HG03521 (cell line): Measurements from ENCODE around the gene KAZN.

Experiments
- ATAC-seq: cut with Tn5 transposase; IDR thresholded peaks from one replicate; pipeline ENCODE4 v1.9.1; 2021; ENCODE audit warnings: mild to moderate bottlenecking, moderate library complexity; ENCODE audit not compliant: unreplicated experiment

Gene KAZN

DNA sequence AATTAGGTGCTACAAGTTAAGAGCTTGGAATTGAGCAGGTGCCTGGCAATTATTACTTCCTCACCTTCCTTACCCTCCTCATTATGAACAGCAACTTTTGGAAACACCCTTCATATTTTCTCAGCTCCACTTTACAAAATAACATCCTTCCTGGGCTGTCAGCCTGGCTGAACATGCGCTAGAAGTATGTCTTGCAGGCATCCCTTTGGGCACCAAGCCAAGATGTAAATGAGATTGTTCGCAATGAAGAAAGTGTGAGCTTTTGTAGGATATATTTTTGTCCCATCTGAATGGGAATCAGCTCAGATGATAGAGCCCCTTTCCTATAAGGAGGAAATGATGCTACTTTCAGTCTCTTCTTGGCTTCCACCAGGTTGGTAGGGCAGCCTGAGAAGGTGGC, 245.9 kb downstream of the KAZN start:
- no peak for ATAC-seq

DNA sequence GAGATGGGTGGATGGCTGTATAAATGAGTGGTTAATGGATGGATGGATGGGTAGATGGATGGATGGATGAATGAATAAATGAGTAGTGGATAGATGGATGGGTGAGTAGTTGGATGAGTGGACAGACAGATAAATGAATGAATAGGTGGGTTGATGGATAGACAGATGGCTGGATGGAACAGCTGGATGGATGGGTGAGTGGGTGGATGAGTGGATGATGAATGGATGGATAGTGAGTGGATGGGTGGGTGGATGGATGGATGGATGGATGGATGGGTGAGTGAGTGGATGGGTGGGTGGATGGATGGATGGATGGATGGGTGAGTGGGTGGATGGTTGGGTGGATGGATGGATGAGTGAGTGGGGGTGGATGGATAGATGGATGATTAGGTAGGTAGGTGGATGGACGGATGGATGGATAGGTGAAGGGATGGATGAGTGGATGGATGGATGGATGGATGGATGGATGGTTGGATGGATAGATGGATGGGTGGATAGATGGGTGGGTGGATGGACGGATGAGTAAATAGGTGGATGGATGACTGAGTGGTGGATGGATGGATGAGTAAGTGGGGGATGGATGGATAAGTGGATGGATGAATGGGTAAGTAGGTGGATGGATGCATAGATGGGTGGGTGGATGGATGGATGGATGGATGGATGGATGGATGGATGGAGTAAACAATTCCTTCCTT, 246.6 kb downstream of the KAZN start:
- ATAC-seq = no peak

DNA sequence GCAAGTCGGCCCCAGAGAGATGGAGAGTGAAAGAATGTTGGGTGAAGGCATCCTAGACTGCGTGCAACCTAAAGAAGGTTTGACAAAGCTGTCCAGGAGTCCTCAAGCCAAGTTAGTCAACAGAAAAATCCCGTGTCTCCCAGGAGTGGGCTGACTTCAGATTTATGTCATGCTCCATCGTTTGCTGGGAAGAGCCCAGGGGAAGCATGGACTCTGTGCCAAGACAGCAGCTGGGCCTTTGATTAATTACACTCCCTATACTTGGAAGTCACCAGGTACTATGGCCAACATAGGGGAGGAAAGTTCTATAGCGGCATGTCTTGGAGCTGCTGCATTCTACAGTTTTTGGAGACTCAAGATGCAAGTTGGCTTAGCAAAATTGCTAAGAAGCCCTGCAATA, 247.4 kb downstream of the KAZN start:
- ATAC-seq = no peak

DNA sequence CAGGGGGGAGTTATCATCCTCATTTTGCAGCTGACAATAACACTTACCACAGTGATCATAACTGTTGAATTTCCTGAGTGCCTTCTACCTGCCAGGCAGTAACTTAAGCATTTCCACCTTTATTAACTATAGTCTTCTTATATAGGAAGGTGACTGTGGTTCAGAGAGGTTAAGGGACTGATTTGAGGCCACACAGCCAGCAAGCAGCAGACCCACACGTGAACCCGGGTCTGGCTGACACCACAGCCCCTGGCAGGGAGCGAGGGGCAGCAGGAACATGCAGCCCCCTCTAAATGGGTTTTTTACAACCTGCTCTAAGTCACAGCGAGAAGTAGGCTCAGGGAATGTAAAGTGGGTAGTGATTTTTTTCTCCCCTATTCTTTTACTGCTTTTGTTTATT, 248.2 kb downstream of the KAZN start:
- no peak for ATAC-seq

DNA sequence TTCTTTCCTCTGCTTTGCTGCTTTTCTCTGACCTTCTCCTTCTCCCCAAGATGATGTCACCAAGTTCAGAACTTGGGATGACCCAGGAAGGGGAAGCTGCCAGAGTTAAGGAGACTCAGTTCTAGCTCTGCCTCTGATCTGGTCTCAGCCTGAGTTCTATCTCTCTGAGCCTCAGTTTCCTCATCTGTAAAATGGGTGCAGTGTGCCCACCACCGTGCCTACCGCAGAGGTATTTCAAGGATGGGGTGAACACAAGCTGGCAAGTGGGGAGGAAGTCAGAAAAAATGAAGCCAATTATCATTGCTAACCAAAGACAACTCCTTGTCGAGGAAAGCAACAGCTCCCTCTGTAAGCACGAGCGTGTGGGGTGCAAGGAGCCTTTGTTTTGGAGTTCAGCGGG, 249.7 kb downstream of the KAZN start:
- ATAC-seq = no peak

DNA sequence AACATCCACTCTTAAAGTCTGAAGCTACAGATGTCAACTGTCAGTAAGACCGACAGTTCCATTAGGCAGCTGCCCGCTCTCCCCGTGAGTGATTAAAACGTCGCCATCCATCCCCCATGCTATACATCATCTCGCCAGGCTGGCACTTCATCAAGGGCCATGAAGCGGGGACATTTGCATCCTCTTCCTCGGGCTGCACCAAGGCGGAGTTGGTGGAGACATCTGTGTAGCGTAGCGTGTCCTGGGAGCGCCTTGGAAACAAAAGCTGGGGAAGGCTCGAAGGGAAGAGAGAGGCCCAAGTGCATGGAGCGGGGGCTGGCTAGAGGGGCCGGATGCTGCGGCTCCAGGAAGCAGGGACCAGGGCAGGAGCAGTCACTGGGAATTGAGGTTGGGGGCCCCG, 250.1 kb downstream of the KAZN start:
- no peak for ATAC-seq

DNA sequence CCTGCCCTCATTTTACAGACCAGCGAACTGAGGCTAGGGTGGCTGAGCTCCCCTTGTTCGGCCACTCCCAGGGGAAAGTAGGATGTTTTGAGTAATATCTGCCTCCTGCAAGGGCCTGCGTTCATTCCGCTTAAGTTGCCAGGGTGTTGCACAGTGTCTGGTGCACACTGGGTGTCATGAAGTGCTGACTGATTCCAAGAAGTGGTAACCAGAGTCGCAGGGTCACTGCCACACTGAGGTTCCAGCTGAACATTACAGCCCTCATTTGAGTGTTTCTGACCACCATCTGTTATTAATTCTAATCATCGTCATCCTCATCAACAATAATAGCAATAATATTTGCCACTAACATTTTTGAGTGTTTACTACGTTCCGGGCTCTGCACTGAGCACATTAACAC, 250.6 kb downstream of the KAZN start:
- ATAC-seq = no peak

DNA sequence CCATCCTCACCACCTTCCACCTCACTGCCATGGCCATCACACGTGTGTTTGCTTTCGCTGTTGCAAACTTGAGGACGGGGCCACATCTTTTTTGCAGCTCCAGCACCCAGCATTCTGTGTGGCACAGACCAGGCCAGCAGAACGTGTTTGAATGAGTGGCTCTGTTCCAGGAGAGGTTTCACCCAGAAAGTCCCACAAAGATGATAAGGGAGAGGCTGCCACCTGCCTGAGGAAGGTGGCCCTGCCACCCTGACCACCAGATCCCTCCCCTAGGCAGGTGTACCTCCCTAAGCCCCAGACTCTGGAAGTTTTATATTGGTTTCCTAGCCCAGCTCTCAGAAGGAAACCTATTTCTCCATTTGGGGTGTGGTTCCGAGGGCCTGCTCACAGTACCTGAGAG, 252.1 kb downstream of the KAZN start:
- ATAC-seq = no peak

DNA sequence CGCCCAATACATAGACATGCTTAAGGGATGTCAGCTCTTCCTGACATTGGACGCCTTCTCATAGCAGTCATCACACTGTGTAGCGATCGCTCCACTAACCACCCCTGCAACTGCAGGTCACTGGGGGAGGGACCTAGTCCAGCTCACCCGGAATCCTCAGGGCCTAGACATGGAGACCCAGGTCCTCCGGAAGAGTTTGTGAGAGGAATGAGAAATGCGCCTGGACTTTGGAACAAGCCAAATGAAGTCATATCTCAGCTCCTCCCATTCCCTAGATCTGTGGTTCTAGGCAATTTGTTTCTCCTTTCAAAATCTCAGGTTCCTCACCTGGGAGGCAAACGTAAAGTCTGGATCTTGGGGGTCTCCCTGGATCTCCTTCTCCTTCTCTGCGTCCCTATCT, 253.3 kb downstream of the KAZN start:
- ATAC-seq = no peak

DNA sequence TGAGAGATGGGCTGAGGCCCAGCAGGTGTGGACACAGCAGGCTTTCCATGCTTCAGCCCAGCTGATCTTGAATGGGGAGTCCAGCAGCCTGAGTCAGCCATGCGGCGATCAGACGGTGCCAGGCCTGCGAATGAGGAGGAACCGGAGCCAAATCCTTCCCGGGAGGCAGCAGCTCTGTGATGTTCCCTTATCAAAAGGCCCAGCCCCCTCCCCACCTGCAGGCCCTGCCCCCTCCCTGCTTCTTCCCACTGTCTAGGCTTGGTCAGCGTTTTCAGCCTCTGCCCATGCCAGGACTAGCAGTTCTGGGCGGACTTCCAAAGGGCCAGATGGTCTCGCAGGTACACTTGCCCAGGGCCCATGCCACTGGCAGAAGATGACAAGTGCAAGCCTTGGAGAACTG, 253.8 kb downstream of the KAZN start:
- ATAC-seq = no peak

DNA sequence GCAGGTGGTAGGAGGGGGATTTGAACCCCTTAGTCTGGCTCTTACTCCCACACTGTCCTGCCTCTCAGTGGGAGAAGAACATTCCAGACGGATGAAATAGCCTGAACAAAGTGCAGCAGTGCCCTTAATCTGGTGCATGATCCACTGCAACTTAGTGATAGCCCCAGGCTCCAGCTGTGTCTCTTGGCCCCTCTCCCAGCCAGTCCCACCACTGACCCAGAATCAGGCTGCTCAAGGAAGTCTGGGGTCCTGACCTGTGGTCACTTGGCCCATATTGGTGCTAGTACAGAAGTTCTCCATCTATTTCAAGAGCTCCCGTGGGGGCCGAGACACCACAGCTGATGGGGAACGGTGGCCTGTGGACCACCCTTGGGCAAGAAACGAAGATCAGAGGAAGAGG, 255.0 kb downstream of the KAZN start:
- no peak for ATAC-seq

DNA sequence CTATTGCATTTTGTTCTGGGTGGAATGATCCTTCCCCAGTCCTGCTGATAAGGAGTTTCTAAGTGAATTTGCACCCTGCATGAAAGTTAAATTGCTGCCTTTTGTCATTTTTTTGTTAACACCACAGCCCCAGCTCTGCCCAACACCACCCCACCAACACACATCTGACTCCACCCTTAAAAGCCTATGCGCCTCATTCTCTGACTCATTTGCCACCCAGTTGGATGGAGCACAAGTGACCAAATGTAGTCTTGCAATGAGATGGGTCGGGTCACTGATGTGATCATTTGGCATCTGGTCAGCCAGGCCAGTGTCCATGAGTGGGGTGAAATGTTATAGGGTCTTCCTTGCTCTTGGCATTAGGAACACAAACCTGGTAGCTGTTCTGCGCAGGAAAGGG, 256.8 kb downstream of the KAZN start:
- ATAC-seq = no peak

DNA sequence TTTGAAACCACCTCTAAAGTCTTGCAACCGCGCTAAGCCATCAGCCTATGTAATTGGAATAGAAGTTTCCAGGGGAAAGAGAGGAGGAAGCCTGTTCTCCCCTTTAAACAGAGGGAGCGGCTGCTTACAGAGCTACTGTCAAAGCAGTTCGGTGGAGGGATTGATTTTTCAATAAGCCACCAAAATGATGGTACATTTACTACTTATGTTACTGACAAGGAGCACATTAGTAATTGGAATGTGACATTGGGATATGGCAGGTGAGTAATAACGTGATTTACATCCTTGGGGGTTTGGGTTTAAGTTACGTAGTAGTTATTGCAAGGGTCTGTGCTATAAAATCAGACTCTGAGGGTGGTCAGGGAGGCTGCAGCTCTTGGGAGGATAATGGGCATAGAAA, 257.3 kb downstream of the KAZN start:
- ATAC-seq = no peak

DNA sequence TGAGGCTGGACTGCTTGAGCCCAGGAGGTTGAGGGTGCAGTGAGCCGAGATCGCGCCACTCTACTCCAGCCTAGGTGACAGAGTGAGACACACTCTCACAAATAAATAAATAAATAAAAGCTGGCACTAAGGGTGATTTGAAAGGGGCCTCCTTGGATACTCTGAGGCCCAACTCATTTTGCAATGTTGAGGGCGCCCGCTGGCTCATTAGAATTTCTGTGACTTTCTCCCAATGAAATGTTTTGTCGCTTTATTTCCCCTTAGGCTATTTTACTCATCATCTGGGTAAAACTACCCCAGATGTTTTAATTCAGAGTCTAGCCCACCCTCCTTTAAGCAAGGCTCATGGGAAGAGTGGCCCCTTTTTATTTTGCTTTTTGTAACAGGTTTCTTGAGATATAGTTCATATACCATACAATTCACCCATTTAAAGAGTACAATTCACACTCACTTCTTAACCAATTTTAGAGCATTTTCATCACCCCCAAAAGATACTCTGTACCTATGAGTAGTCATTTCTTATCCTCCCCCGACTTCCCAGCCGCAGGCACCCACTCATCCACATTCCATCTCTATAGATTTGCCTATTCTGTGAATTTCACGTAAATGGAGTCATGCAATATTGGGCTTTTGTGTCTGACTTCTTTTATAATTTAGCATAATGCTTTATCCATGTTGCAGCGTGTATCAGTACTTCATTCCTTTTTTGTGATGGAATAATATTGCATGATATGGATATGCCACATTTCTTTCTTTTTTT, 259.1 kb downstream of the KAZN start:
- ATAC-seq = no peak

DNA sequence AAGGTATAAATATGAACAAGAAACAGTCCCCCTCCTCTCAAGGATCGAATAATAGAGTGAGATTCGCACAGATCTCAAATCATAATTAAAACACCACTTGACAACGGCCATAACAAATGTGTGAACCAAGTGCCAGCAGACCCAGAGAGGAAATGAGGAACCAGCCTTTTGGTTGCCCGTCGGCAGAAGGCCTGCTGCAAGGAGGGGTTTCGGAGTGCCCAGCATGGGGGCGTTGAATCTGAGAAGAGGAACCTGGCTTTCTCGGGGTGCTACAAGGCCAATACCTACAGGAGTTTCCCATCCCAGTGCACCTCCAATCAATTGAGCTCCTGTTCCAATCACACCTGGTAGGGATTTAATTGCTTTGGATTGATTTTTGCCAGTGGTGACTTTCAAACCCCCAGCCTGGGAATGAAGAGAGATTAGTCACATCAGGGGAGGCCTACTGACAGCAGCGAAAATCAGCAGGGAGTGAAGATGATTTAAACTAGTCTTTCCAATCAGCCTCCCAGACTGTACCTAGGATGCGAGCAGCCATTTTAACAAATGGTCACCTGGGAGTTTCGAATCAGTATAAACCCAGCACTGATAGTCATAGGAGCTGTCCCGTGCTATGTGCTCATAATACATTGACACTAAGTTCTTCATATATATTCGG, 263.8 kb downstream of the KAZN start:
- no peak for ATAC-seq

DNA sequence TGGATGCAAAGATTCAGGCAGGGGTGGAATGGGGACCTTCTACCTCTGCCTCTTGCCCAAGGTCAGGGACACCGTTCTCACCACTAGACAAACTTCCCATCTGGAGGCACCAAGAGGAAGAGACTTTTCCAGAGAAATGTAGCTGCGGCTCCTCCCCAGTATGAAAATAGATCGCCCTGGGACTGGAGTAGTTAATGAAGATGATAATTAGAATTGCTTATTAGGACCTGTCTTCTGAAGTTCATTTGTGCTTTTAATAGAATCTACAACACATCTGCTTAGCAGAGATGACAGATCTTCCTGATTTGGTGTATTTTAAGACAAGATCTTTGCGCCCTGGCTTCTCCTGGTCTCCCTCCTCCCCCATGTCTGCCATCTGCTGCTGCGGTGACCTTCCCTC, 266.6 kb downstream of the KAZN start:
- no peak for ATAC-seq

DNA sequence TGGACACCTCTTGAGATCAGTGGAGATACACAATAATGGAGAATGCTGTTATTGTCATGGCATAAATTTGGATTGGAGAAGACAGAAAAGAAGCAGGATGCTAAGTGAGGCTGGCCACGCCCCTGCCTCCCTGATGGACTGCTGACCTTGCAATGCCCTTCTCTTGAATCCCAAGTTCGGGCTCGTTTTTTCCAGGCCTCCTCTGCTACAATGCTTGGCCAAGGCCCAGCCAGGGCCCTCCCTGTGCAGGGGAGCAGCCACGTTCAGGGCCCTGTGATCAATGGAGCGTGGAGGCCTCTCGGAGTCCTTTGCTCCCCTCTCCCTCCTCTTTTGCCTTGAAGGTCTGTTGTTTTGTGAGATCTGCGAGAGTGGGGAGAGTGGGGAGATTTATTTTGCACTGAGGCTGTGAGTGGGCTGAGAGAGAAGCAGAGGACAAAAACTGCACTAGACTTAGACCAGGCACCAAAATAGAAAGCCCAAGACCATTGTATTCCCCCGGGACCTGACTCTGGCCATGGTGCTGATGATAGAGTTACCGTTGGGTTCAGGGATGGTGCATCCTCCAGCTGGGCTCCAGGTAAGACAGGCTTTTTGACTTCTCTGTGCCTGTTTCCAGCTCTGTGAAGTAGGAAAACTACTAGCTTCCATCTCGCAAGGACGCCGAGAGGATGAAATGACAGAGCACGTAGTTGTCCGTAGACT, 268.6 kb downstream of the KAZN start:
- no peak for ATAC-seq

DNA sequence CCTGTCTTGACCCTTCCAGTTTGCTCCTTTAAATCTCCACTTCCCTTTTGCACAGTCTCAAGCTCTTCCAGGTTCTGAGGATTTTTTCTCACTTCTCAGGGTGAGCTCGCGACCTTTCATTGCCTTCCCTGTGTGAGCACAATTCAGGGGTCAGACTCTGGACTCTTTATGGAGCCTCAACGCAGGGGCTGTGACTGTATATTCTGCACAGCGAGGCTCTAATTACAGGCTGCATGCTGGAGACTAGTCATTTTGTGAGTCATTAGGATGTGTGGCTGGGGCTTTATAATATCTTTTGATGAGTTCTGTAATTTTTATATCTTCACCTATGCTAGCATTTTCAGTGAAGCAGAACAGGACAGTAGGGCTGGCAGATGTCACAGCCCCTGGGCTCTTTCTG, 270.7 kb downstream of the KAZN start:
- ATAC-seq = no peak

DNA sequence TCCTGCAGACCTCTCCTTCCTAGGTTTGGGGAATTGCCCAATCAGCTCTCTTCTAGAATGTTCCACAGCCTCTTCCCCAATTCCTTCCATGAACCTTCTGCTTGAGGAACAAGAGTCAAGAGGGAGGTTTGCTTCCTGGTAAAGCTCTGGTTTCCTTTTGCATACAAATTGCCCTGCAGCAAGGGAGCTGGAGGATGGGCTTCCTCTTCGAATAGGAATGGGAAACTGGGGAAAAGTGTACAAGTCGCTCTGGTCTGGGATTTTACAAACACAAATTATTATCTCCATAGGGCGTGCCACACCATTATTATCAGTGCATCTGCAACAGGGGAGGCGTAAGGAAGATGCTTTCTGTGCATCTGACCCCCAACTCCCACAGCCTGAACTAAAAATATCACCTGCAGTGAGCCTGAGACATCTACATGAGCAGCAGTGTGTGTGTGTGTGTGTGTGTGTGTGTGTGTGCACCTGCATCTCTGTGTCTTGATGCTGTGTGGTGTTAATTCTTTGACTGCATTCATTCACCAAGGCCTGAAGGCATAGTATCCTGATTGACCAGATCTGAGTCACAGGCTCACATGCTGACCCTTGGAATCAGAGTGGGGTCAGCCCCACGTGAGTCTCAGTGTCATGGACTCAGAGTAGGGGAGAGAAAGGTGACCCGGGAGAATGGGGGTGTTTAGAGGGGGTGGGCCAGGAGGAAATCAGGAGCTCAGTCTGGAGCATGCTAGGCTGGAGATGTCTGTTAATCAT, 272.9 kb downstream of the KAZN start:
- ATAC-seq = no peak

DNA sequence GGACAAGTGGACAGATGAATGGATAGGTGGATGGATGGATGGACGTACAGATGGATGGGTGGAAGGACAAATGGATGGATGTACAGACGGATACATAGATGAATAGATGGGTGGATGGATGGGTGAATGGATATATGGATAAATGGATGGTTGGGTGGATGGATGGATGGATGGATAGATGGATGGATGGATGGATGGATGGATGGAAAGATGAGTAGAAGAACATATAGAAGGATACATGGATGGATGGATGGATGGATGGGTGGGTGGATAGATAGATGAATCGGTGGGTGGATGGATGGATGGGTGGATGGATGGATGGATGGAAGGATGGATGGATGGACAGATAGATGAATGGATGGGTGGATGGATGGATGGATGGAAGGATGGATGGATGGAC, 274.3 kb downstream of the KAZN start:
- no peak for ATAC-seq

DNA sequence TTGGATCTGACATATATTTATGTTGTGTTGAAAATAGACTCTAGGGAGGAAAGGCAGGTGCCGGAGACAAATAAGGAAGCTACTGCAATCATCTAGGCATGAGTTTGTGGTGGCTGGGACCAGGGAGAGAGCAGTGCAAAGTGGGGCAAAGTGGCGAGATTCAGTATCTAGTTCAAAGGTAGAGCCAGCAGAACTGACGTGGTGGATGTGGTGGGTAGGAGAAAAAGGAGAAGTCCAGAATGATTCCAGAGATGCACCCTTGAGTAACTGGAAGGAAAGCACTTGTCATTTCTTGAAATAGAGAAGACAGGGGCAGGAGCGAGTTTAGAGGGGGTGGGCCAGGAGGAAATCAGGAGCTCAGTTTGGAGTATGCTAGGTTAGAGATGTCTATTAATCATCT, 275.2 kb downstream of the KAZN start:
- ATAC-seq = no peak
